Gastroesophageal sphincter (tissue), 3 donors: Measurements from ENCODE around the gene SNX11.

Experiments used
- POLR2AphosphoS5 ChIP-seq: sonication (generic); formaldehyde crosslinking; IDR thresholded peaks from one replicate; pipeline ENCODE4 v1.6.1; 2017; ENCODE audit warnings: antibody characterized with exemption
- TF ChIP-seq, protein P1 (sequence below), 4 experiments: fragments of 200-600 bp in 2 of 4; fragments of 450-650 bp in 2 of 4; sonication (generic) in 1 of 4; IDR thresholded peaks; one replicate each; pipeline ENCODE4 v1.5.1; 2017 to 2019; ENCODE audit warnings: antibody characterized with exemption in 4 of 4, mild to moderate bottlenecking in 2 of 4, moderate library complexity in 2 of 4

GRCh38 chr17:48059125-48059668 lies 48.4 kb upstream of the SNX11 start:
- TF ChIP-seq, protein P1, sequence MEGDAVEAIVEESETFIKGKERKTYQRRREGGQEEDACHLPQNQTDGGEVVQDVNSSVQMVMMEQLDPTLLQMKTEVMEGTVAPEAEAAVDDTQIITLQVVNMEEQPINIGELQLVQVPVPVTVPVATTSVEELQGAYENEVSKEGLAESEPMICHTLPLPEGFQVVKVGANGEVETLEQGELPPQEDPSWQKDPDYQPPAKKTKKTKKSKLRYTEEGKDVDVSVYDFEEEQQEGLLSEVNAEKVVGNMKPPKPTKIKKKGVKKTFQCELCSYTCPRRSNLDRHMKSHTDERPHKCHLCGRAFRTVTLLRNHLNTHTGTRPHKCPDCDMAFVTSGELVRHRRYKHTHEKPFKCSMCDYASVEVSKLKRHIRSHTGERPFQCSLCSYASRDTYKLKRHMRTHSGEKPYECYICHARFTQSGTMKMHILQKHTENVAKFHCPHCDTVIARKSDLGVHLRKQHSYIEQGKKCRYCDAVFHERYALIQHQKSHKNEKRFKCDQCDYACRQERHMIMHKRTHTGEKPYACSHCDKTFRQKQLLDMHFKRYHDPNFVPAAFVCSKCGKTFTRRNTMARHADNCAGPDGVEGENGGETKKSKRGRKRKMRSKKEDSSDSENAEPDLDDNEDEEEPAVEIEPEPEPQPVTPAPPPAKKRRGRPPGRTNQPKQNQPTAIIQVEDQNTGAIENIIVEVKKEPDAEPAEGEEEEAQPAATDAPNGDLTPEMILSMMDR (IDR thresholded peaks at IDR 0.05), result no peak
- TF ChIP-seq POLR2AphosphoS5, result no peak
